Stimulated activated CD4-positive, alpha-beta T cell treated with anti-CD3 and anti-CD28 coated beads, Interleukin-2, amount 100 ng/mL, for 24 hours (primary cell): ENCODE results near the gene BRMS1L.
"Not testable (repeated sequence)": the region's sequence is repeated elsewhere in the genome, so short reads cannot be mapped to it uniquely, and the experiment has no call there.

Experiments
- DNase-seq, 2 donors: peaks; one replicate each; pipeline ENCODE4 v3.0.0-alpha.2; 2020

Gene BRMS1L

DNA sequence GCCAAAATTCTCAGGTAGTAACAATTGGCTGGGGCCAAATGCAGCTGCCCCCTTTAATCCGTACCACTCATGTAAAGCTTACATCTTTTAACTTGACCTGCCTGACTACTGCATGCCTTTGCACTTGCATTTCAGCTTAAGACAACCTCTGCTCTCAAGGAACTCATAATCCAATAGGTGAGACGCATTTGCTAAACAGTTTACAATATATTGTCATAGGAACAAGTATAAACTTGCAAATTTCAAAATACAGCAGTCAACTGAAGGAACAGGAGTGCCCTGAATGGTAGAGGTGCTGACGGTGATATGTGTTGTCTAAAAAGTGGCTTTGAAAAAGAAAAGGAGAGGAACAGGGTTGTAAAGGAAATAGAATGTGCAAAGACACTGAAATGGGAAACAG is 3.6 kb upstream of the BRMS1L start:
- no peak for DNase-seq

DNA sequence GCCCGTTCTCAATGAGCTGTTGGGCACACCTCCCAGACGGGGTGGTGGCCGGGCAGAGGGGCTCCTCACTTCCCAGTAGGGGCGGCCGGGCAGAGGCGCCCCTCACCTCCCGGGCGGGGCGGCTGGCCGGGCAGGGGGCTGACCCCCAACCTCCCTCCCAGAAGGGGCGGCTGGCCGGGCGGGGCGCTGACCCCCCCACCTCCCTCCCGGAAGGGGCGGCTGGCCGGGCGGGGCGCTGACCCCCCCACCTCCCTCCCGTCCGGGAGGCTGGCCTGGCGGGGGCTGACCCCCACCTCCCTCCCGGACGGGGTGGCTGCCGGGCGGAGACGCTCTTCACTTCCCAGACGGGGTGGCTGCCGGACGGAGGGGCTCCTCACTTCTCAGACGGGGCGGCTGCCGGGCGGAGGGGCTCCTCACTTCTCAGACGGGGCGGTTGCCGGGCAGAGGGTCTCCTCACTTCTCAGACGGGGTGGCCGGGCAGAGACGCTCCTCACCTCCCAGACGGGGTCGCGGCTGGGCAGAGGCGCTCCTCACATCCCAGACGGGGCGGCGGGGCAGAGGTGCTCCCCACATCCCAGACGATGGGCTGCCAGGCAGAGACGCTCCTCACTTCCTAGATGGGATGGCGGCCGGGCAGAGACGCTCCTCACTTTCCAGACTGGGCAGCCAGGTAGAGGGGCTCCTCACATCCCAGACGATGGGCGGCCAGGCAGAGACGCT is 1.5 kb upstream of the BRMS1L start:
- not testable (repeated sequence) for DNase-seq

DNA sequence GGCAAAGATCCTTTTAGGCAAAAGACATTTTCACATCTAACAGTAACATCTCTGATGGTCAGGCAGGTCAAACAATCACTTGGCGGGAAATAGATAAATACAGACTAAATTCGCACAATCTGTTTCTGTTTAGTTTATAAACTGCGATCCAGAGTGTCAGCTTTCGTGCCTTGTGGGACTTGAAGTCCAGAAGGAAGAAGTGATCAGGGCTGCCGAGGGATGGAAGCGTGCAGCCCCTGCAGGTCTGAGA is 245 bp upstream of the BRMS1L start:
- no peak for DNase-seq

DNA sequence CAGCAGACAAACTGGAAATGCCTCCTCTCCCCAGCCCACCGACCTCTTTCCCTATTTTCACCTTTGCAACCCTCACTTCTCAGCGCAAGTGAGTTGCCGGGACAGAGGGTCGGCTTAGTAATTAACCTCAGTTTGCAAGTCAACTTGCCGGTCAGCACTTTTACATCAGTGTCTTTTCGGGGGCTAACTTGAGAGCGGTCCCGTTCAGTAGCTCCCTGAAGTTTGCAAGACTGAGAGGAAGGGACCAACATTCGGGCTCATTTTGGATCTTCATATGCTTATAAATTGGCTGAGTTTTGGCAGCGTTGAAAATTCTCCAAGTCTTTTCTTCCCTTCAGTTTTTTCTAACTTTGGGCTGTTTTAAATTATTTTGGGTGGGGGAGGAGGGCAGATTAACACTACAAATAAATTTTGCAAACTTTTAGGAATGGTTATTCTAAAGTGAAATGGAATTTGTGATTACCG is 846 bp downstream of the BRMS1L start:
- DNase-seq: no peak

DNA sequence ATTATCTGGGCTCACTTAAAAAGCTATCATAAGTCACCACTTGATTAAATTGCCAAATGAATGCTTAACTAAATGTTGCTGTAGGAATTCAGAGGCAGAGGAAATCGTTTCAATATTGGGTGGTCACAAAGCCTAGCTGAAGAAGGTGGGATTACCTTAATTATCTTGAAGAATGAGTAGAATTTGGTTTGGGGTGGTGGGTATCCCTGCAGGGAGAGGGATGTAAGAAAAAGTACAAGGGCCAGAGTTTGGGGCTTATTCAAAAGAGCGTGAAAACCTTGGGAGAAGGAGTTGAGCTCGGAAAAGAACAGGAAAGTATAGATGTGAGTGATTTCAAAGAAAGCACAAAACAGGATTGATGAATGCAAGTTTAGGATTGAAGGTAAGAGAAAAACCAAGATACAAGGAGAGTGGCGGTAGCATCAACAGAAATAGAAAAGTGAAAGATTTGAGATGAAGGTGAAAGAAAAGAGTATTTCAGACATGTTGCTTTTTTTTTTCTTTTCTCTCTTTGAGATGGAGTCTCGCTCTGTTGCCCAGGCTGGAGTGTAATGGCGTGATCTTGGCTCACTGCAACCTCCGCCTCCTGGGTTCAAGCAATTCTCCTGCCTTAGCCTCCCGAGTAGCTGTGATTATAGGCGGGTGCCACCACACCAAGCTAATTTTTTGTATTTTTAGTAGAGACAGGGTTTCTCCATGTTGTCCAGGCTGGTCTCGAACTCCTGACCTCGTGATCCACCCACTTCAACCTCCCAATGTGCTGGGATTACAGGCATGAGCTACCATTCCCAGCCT is 1.7 kb downstream of the BRMS1L start:
- no peak for DNase-seq

DNA sequence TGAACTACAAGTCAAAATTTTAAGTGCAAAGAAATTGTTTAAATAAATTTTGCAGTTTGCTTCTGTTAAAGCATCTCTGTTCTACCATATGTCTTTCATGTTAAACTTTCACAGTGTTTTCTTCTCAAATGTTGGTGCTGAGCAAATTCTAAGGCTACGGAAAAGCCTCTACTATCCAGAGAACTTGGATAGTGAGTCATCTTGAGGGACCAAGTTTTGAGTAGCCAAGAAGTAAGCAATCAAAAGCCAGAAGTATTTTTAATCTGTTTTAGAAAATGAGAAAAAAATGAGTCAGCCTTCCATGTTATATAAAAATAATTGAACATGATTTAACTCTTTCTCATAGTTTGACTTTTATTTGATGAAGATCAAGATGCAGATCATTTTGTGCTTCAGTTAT is 3.3 kb downstream of the BRMS1L start:
- DNase-seq: no peak

DNA sequence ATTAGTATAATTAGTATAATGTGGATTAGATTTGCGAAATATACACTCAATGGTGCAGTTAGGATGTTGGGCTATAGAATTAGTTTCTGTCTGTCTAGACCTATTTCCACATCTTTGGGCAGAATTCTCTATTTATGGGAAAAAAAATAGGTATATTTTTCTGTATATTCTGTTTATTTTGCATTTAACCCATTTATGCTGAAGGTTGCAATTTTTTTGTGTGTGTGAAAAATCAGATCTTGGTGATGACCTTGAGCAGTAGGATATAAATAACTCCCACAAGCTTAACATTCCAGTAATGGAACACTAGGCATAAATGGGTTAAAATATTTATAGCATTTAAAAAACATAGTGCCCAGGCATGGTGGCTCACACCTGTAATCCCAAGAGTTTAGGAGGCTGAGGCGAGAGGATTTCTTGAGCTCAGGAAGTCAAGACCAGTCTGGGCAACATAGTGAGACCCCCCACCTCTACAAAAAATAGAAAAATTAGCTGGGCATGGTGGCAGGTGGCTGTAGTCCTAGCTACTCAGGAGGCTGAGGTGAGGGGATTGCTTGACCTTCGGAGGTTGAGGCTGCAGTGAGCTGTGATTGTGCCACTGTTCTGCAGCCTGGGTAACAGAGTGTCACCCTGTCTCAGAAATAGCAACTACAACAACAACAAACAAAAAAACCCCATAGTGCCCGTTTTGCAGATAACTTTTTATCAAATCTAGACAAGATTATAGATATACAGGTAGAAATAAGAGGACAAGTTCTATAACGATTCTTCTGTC is 9.3 kb downstream of the BRMS1L start:
- no peak for DNase-seq

DNA sequence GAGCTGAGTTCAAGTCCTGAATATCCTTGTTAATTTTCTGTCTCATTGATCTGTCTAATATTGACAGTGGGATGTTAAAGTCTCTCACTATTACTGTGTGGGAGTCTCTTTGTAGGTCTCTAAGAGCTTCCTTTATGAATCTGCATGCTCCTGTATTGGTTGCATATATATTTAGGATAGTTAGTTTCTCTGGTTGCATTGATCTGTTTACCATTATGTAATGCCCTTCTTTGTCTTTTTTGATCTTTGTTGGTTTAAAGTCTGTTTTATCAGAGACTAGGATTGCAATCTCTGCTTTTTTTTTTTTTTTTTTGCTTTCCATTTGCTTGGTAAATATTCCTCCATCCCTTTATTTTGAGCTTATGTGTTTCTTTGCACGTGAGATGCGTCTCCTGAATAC is 15.6 kb downstream of the BRMS1L start:
- DNase-seq: not testable (repeated sequence)

DNA sequence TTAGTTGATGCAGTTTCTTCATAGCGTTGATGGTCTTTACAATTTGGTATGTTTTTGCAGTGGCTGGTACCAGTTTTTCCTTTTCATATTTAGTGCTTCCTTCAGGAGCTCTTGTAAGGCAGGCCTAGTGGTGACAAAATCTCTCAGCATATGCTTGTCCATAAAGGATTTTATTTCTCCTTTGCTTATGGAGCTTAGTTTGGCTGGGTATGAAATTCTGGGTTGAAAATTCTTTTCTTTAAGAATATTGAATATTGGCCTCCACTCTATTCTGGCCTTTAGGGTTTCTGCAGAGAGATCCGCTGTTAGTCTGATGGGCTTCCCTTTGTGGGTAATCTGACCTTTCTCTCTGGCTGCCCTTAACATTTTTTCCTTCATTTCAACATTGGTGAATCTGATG is 16.1 kb downstream of the BRMS1L start:
- DNase-seq: not testable (repeated sequence)

DNA sequence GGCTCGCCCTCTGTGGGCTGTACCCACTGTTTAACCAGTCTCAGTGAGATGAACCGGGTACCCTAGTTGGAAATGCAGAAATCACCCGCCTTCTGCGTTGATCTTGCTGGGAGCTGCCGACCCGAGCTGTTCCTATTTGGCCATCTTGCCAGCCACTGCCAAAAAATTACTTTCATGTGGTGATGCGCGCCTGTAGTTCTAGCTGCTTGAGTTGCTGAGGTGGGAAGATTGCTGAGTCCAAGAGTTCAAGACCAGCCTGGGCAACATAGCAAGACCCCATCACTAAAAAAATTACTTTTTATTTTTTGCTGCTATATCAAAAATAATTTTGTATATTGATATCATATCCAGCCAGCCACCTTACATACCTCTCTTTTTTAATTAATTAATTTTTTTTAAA is 18.4 kb downstream of the BRMS1L start:
- no peak for DNase-seq

DNA sequence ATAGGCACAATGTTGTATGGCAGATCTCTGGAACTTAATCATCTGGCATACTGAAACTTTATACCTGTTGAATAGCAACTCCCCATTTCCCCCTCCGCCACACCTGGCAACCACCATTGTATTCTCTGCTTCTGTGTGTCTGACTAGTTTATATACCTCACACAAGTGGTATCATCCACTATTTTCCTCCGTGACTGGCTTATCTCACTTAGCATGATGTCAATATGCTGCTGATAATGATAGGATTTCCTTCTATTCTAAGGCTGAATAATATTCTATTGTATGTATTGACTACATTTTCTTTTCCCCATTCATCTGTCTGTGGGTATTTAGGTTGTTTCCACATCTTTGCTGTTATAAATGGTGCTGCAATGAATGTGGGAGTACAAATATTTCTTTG is 21.5 kb downstream of the BRMS1L start:
- DNase-seq: no peak

DNA sequence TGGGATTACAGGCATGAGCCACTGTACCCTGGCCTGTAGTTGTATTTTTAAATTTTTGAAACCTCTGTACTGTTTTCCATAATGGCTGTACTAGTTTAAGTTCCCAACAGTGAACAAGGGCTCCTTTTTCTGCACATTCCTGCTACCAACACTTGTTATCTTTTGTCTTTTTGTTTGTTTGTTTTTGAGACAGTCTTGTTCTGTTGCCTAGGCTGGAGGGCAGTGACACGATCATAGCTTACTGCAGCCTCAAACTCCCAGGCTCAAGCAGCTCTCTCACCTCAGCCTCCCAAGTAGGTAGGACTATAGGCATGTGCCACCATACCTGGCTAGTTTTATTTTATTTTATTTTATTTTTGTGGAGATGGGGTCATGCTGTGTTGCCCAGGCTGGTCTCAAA is 23.0 kb downstream of the BRMS1L start:
- DNase-seq: no peak

DNA sequence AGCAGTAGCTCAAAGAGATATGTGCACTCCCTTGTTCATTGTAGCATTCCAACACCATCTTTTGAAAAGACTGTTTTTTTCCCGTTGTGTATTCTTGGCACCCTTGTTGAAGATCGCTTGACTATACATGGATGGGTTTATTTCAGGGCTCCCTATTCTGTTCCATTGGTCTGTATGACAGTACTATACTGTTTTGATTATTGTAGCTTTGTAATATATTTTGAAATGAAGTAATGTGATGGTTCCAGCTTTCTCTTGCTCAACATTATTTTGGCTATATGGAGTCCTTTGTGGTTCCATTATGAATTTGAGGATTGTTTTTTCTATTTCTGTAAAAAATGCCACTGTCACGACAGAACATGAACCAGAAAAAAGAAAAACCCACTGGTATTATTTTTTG is 25.7 kb downstream of the BRMS1L start:
- DNase-seq: no peak

DNA sequence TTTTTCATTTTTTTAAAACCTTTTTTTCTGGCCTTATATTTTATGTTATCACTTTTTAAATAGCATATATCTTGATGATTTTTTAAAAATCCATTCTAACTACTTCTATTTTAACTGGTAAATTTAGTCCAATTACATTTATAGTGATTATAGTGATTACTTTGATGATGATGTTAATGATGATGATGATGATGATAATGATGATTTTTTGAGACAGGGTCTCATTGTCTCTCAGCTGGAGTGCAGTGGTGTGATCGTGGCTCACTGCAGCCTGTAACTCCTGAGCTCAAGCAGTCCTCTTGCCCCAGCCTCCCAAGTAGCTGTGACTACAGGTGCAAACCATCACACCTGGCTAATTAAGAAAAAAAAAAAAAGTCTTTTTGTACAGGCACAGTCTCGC is 27.1 kb downstream of the BRMS1L start:
- DNase-seq: no peak

DNA sequence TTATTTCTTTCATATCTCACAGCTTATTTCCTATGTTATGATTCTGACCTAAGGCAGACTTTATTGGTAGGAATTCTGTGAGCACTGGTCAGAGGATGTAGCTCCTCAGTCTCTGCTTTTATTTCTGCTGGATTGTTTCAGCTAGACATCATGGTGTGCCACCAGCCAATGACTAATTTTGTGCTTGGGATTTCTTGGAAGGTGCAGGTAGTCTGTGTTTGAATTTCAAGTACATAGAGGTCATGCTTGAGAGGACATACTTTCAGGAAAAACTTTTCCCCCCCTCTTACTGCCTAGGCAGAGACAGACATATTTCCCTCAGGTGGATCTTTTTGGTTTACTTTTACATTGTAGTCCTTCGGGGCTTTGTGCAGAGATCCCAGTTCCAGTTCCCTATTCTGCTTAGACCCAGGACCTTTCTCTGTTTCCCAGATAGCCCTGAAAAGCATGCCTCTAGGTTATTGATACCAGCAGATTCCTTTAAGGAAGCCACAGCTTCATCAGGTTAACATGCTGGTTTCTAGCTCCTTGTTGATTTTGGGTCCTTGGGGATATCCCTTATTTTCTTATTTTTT is 28.6 kb downstream of the BRMS1L start:
- no peak for DNase-seq

DNA sequence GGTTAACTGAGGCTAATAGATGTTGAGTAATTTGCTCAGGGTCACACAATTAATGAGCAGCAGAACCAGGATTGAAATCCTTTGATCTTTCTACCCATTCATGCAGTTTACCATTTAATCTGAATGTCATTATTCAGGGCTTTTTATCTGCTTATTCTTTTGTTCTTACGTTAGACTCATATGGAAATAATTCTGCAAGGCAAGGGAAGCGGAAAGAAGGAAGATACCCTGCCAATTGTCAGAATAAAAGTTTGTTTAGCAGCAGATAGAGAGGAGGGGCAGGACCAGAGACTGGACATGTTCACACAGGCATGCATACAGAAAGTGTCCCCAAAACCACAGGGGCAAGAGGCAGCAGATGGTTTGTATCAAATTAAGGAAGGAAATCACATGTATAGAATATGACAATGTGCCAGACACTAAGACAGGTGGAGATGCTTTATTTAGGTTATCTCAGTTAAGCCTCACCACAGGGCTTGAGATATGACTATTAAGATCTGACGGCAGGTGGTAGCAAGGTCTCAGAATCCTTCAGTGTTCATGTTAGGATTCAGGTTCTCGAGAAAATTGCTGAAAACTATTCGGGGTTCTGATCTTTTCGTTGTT is 29.8 kb downstream of the BRMS1L start:
- DNase-seq: no peak

DNA sequence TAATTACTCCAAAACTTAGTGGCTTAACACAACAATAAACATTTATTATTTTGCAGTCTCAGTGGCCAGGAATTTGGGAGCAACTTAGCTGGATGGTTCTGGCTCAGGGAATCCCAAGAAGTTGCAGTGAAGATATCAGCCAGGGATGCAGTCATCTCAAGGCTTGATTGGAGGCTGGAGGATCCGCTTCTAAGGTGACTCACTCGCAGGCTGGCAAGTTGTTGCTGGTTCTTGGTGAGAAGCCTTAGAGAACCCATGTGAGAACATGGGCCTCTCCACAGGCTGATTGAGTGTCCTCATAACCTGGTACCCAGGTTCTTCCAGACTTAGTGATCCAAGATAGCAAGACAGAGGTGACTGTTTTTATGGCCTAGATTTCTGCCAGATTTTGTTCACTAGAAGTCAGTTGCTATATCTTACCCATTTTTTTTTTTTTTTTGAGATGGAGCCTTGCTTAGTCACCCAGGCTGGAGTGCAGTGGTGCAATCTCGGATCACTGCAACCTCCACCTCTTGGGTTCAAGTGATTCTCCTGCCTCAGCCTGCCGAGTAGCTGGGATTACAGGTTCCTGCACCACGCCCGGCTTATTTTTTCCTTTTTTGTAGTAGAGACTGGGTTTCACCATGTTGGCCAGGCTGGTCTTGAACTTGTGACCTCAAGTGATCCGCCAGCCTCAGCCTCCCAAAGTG is 32.5 kb downstream of the BRMS1L start:
- no peak for DNase-seq

DNA sequence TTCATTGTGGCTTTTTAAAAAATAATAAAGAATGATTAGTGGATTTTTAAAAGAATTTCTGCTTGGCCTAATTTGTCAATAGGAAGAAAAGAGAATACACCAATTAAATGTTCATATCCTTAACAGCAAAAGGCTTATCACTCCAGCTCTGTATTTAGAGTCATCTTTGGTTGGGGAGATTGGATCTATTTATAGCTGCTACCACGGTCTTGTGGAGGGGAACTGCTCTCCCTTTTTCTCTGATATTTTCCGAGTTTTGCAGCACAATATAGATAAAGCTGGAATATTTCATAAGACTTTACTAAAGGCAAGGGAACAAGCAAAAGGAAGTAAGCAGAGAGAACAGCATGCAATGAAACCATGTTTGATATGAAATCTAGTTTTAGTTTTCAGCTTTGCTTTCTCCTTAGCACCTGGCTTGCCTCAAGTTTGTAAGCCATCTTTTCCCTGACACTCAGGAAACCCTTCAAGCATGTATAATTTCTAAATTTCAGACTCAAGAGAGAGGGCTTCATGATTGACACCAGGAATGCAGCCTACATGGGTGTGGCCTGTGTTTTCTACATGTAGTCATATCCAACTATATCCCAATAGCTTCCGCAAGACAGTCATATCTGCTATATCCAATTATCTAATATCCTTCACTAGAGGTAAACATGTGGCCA is 35.2 kb downstream of the BRMS1L start:
- no peak for DNase-seq

DNA sequence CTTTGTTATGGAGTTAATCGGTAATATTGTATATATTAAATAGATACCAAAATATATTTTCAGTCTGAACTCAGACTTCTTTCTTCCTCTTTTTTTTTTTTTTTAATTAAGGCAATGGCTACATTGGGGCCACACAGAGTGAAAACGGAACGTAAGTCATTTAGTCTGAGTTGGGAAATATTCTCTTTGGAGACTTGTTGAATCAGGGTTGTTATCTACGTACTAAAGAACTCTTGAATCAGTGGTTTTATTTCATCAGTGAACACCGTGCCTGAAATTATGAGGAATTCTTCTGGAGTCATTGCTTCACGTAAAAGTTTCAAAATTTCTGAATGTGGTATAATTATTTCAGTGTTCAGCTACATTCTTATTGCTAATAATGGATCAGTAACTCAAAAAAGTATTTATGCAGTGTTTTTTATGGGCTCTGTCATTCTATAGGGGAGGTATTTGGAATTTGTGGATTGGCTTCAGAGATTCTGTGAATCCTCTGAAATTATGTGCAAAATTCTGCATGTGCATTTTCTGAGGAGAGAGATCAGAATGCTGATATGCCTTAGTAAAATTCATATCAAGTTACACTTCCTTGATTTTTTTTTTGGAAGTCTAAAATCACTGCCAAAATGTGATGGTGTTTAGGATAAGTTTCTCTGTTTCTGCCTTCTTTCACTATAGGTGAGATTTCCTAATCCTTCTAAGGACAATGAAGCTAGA is 39.6 kb downstream of the BRMS1L start:
- DNase-seq: no peak

DNA sequence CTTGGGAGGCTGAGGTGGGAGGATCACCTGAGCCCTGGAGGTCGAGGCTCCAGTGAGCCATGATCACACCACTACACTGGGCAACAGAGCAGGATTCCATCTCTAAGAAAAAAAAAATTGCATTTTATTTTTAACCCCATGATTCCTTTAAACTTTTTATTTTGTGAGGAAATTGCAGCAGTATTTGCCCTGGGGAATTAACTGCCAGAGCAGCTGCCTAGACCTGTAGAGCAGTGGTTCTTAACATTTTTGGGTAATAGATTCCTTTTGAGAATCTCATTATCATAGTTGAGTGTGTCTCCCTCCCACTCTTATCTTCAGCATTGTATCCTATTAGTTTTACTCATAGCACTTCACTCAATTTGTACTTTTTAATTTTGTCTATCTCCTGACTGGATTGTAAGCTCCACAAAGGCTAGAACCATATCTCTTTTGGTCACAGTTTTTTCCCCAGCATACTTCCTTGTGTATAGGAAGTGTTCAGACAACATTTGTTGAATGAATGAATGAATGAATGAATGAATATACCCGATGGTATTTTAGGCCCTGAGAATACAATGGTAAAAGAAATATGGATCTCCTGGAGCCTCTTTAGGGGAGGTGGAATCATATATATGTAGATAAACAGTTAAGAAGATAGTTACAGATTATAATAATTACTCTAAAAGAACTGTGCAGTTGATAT is 40.6 kb downstream of the BRMS1L start:
- no peak for DNase-seq

DNA sequence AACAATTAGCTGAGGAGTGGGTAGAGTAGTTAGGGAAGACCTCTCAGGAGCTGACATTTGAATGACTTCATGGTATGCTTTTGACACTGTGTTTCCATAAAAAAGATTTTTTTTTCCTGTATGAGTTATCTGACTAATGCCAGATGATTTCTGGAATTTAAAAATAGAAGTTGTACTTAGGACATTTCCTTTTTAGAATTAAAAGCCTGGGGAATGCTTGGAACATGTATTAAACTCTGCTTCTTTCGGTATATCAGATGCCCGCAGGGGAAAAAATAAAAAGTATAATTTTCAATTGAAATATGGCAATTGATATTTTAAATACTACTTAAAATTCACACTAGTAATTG is 41.1 kb downstream of the BRMS1L start:
- DNase-seq: no peak
